Lower leg skin (tissue), 3 donors: Measurements from ENCODE around the gene MON1A.

Source experiments
- CTCF ChIP-seq, 3 donors: fragments of 450-650 bp; IDR thresholded peaks; one replicate each; pipeline ENCODE4 v1.5.1; 2016; ENCODE audit warnings: antibody characterized with exemption in 3 of 3, mild to moderate bottlenecking in 3 of 3, moderate library complexity in 2 of 3
- POLR2A ChIP-seq, 2 donors: fragments of 450-650 bp; IDR thresholded peaks; one replicate each; pipeline ENCODE4 v1.6.1; 2016 to 2017; ENCODE audit warnings: antibody characterized with exemption in 2 of 2, mild to moderate bottlenecking in 1 of 2, moderate library complexity in 1 of 2

- TF ChIP-seq CTCF (IDR thresholded peaks at IDR 0.05) (no peak), POLR2A (IDR thresholded peaks at IDR 0.05) (no peak)
Observed at GRCh38 chr3:49886922-49887265, 42.7 kb downstream of the MON1A start.
